HG02610 (cell line): Measurements from ENCODE around the gene COL5A3.
"Not testable (repeated sequence)": the region's sequence is repeated elsewhere in the genome, so short reads cannot be mapped to it uniquely, and the experiment has no call there.

Experiments
- ATAC-seq: cut with Tn5 transposase; IDR thresholded peaks from one replicate; pipeline ENCODE4 v1.9.1; 2021; ENCODE audit warnings: mild to moderate bottlenecking, moderate library complexity; ENCODE audit not compliant: unreplicated experiment

The COL5A3 gene

GRCh38 chr19:9972103-9972502, 38.2 kb downstream of the COL5A3 start:
- no peak for ATAC-seq

- no peak for ATAC-seq
Measured at GRCh38 chr19:9971166-9971897, 39.0 kb downstream of the COL5A3 start.

- no peak for ATAC-seq
Measured at GRCh38 chr19:9970481-9970880, 39.8 kb downstream of the COL5A3 start.

GRCh38 chr19:9969688-9969975, 40.7 kb downstream of the COL5A3 start:
- ATAC-seq, result no peak

GRCh38 chr19:9968820-9969687, 41.2 kb downstream of the COL5A3 start:
- ATAC-seq, result no peak

GRCh38 chr19:9967326-9967725, 43.0 kb downstream of the COL5A3 start:
- ATAC-seq, result no peak

- ATAC-seq, result no peak
Measured at GRCh38 chr19:9966448-9966847, 43.9 kb downstream of the COL5A3 start.

GRCh38 chr19:9966024-9966423, 44.3 kb downstream of the COL5A3 start:
- no peak for ATAC-seq

- ATAC-seq, result no peak
Measured at GRCh38 chr19:9962623-9963290, 47.5 kb downstream of the COL5A3 start.

GRCh38 chr19:9961103-9961502, 49.2 kb downstream of the COL5A3 start:
- ATAC-seq, result no peak

GRCh38 chr19:9958379-9958821, 51.9 kb downstream of the COL5A3 start:
- no peak for ATAC-seq

- ATAC-seq, result no peak
Measured at GRCh38 chr19:9956956-9957355, 53.3 kb downstream of the COL5A3 start.

GRCh38 chr19:9953802-9954542, 56.3 kb downstream of the COL5A3 start:
- ATAC-seq, result no peak

- ATAC-seq, result no peak
Measured at GRCh38 chr19:9952276-9952675, 58.0 kb downstream of the COL5A3 start.

- no peak for ATAC-seq
Measured at GRCh38 chr19:9947441-9947840, 62.9 kb downstream of the COL5A3 start.

GRCh38 chr19:9946528-9947125, 63.7 kb downstream of the COL5A3 start:
- not testable (repeated sequence) for ATAC-seq

GRCh38 chr19:9945319-9945966, 64.9 kb downstream of the COL5A3 start:
- no peak for ATAC-seq

GRCh38 chr19:9943744-9944143, 66.6 kb downstream of the COL5A3 start:
- ATAC-seq, result no peak

GRCh38 chr19:9941671-9942070, 68.6 kb downstream of the COL5A3 start:
- no peak for ATAC-seq

- ATAC-seq, result no peak
Measured at GRCh38 chr19:9941231-9941630, 69.1 kb downstream of the COL5A3 start.
